Mesenchymal stem cell (in vitro differentiated cells and primary cell): Measurements from ENCODE around the gene ACTR8.

Source experiments
- DNase-seq: peaks from one replicate; pipeline ENCODE4 v3.0.0-alpha.2; 2013
- H2AFZ ChIP-seq: one replicate; pipeline ENCODE4 v1.6.1; 2013; ENCODE audit warnings: low read depth, mild to moderate bottlenecking, control low read depth, inconsistent platforms, low read length, moderate library complexity
- H2AK5ac ChIP-seq: 2 replicates; pipeline ENCODE4 v1.6.1; 2013; ENCODE audit warnings: low read length, moderate library complexity, mild to moderate bottlenecking, inconsistent platforms; ENCODE audit not compliant: severe bottlenecking
- H2BK120ac ChIP-seq: one replicate; pipeline ENCODE4 v1.6.1; 2013; ENCODE audit warnings: low read depth, mild to moderate bottlenecking, inconsistent platforms, low read length, moderate library complexity
- H2BK12ac ChIP-seq, 2 experiments: one replicate each; pipeline ENCODE4 v1.6.1; 2013; ENCODE audit warnings: inconsistent platforms in 2 of 2, low read length in 2 of 2, mild to moderate bottlenecking in 2 of 2, moderate library complexity in 2 of 2, control low read depth in 1 of 2
- H2BK15ac ChIP-seq: one replicate; pipeline ENCODE4 v1.6.1; 2013; ENCODE audit warnings: mild to moderate bottlenecking, low read depth, inconsistent platforms; ENCODE audit not compliant: poor library complexity, severe bottlenecking
- H2BK5ac ChIP-seq: 2 replicates; pipeline ENCODE4 v1.6.1; 2013; ENCODE audit warnings: low read depth, mild to moderate bottlenecking, low read length, control low read depth, inconsistent platforms; ENCODE audit not compliant: poor library complexity, severe bottlenecking
- H3K14ac ChIP-seq, 2 experiments: one replicate each; pipeline ENCODE4 v1.6.1; 2013; ENCODE audit warnings: inconsistent platforms in 2 of 2, low read length in 2 of 2, control low read depth in 1 of 2, mild to moderate bottlenecking in 1 of 2, moderate library complexity in 1 of 2
- H3K18ac ChIP-seq, 2 experiments: one replicate each; pipeline ENCODE4 v1.6.1; 2013; ENCODE audit warnings: inconsistent platforms in 2 of 2, low read length in 2 of 2, control low read depth in 1 of 2, low read depth in 1 of 2, mild to moderate bottlenecking in 1 of 2
- H3K23ac ChIP-seq, 2 experiments: one replicate each; pipeline ENCODE4 v1.6.1; 2013; ENCODE audit warnings: inconsistent platforms in 2 of 2, low read length in 2 of 2, mild to moderate bottlenecking in 2 of 2, moderate library complexity in 2 of 2, control low read depth in 1 of 2
- H3K27ac ChIP-seq: 2 replicates; pipeline ENCODE4 v1.5.1; 2013; ENCODE audit warnings: mild to moderate bottlenecking, moderate library complexity, low read length, control low read depth, inconsistent platforms; ENCODE audit not compliant: poor library complexity, severe bottlenecking
- H3K27me3 ChIP-seq, 2 experiments: 2 replicates each; pipeline versions ENCODE4 v1.6.1 to v1.7.0; 2013; ENCODE audit warnings: low read length in 2 of 2, mild to moderate bottlenecking in 2 of 2, moderate library complexity in 2 of 2, control low read depth in 1 of 2, inconsistent platforms in 1 of 2; ENCODE audit not compliant: control insufficient read depth in 1 of 2, insufficient read depth in 1 of 2
- H3K36me3 ChIP-seq, 2 experiments: 2 replicates each; pipeline versions ENCODE4 v1.6.1 to v1.7.0; 2013; ENCODE audit warnings: low read length in 2 of 2, control low read depth in 1 of 2, inconsistent platforms in 1 of 2, low read depth in 1 of 2, mild to moderate bottlenecking in 1 of 2; ENCODE audit not compliant: insufficient read depth in 2 of 2, control insufficient read depth in 1 of 2
- H3K4ac ChIP-seq, 2 experiments: one replicate each; pipeline ENCODE4 v1.6.1; 2013; ENCODE audit warnings: inconsistent platforms in 2 of 2, low read length in 2 of 2, mild to moderate bottlenecking in 2 of 2, moderate library complexity in 2 of 2, control low read depth in 1 of 2, low read depth in 1 of 2
- H3K4me1 ChIP-seq: 2 replicates; pipeline ENCODE4 v1.6.1; 2013; ENCODE audit warnings: low read depth, low read length, control low read depth; ENCODE audit not compliant: control insufficient read depth, insufficient read depth
- H3K4me2 ChIP-seq: 2 replicates; pipeline ENCODE4 v1.6.1; 2013; ENCODE audit warnings: low read length, mild to moderate bottlenecking, inconsistent platforms; ENCODE audit not compliant: poor library complexity, severe bottlenecking
- H3K4me3 ChIP-seq, 2 experiments: 2 replicates each; pipeline versions ENCODE4 v1.5.1 to v1.7.0; 2013; ENCODE audit warnings: low read length in 2 of 2, mild to moderate bottlenecking in 2 of 2, control low read depth in 1 of 2, low read depth in 1 of 2; ENCODE audit not compliant: insufficient read depth in 1 of 2
- H3K79me1 ChIP-seq: replicated peaks from 2 replicates; pipeline ENCODE4 v1.6.1; 2013; ENCODE audit warnings: mild to moderate bottlenecking, control low read depth, low read length, inconsistent platforms; ENCODE audit not compliant: poor library complexity, severe bottlenecking
- H3K9ac ChIP-seq: 2 replicates; pipeline ENCODE4 v1.7.0; 2013; ENCODE audit warnings: mild to moderate bottlenecking, low read length, moderate library complexity
- H3K9me3 ChIP-seq: 2 replicates; pipeline ENCODE4 v1.7.0; 2013; ENCODE audit warnings: mild to moderate bottlenecking, low read length; ENCODE audit not compliant: control insufficient read depth
- H4K8ac ChIP-seq: one replicate; pipeline ENCODE4 v1.6.1; 2013; ENCODE audit warnings: inconsistent platforms, mild to moderate bottlenecking, low read length, moderate library complexity
- H4K91ac ChIP-seq: one replicate; pipeline ENCODE4 v1.6.1; 2013; ENCODE audit warnings: mild to moderate bottlenecking, low read length, inconsistent platforms
- WGBS: methylation state at CpG from one replicate; pipeline ENCODE4 v1.1.7; 2013; ENCODE audit warnings: mixed read lengths; 5-methylcytosine and 5-hydroxymethylcytosine counted together

ACTR8 gene

DNA sequence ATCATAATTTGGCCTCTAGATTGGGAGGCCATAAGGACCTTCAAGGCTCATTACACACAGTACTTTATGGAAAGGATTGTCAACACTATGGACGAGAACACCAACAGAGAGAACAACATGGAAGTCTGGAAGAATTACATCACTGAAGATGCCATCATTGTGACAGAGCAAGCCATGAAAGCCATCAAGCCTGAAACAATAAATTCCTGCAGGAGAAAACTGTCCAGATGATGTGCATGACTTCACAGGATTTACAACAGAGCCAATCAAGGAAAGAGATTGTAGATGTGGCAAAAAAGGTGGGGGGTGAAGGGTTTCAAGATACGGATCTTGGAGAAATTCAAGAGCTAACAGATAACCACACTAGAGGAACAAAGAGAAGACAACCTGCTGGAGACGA lies 19.7 kb downstream of the ACTR8 start:
- Histone ChIP-seq H2AFZ (no peak overlapping the region), H3K27me3 (no peaks in the 10 kb centered on the region), H3K14ac (no peak overlapping the region), H2AK5ac (no peak overlapping the region), H3K79me1 (peaks cover 6% of the 10 kb centered on the region), H4K91ac (no peak overlapping the region), H4K8ac (no peak overlapping the region), H3K18ac (no peak overlapping the region), H3K36me3 (peaks cover 25 to 72% of the 10 kb centered on the region in 2 experiments), H3K4me3 (no peak overlapping the region), H2BK120ac (no peak overlapping the region), H2BK15ac (no peak overlapping the region), H3K4me1 (peaks cover 7% of the 10 kb centered on the region), H3K27ac (peak overlapping the region; percentile 25), H2BK5ac (no peak overlapping the region), H3K4me2 (no peak overlapping the region), H2BK12ac (no peak overlapping the region), H3K4ac (no peak overlapping the region), H3K23ac (no peak overlapping the region), H3K9ac (no peak overlapping the region), H3K9me3 (no peaks in the 10 kb centered on the region)
- 96% methylated on average over 3 of the region's 3 CpGs for WGBS
- no peak for DNase-seq

DNA sequence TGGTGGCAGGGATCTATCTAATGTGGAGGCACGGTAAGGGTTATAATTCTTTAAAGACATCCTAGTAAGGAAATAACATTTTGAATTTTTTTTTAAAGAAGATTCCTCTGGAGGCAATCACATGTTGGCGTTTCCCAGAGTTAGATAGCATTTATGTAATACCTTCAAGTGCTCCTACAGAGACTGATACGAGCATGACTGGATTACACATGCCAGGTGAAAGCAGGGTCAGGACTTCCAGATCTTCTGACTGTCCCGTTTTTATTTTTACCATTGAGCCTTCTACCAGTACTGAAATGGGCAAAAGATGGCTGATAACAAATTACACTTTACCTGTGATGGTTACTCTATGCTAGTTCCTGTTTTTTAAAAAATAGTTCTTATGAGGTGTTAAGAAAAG lies 21.8 kb downstream of the ACTR8 start:
- Histone ChIP-seq H3K27ac (no peak overlapping the region), H2BK15ac (no peak overlapping the region), H3K27me3 (no peaks in the 10 kb centered on the region), H3K14ac (no peak overlapping the region), H3K4me3 (no peak overlapping the region), H4K8ac (no peak overlapping the region), H3K79me1 (peaks cover 3% of the 10 kb centered on the region), H3K4me1 (peaks cover 8% of the 10 kb centered on the region), H3K9ac (no peak overlapping the region), H3K4me2 (no peak overlapping the region), H2BK120ac (no peak overlapping the region), H4K91ac (no peak overlapping the region), H3K4ac (no peak overlapping the region), H3K18ac (no peak overlapping the region), H2AK5ac (no peak overlapping the region), H2BK5ac (no peak overlapping the region), H3K36me3 (peaks cover 21 to 53% of the 10 kb centered on the region in 2 experiments), H3K23ac (no peak overlapping the region), H2BK12ac (no peak overlapping the region), H3K9me3 (no peaks in the 10 kb centered on the region), H2AFZ (no peak overlapping the region)
- WGBS: 100% methylated on average over 2 of the region's 4 CpGs
- no peak for DNase-seq

DNA sequence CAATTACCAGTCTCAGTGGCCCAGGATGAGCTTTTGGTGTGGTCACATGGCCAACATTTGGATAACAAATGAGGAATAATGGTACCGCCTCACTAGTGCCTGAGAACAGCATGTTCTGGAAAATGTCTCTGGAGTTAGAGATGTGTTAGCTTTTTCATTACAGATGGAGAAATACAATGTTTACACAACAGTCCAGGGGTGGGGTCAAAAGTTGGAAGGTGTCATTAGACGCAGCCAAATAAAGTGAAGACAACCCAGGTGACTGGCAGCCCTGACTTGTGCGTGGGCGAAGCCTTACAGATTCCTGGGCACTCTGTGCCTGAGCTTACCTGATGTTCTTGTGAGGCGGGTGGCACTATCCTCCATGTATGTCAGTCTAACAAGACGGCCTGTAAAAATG lies 22.8 kb downstream of the ACTR8 start:
- 96% methylated on average over 4 of the region's 6 CpGs for WGBS
- no peak overlapping the region for H3K4ac ChIP-seq
- no peak overlapping the region for H2BK15ac ChIP-seq
- DNase-seq: no peak
- H3K18ac ChIP-seq: no peak overlapping the region
- H3K4me3 ChIP-seq: no peak overlapping the region
- no peak overlapping the region for H4K8ac ChIP-seq
- no peak overlapping the region for H3K9ac ChIP-seq
- no peaks in the 10 kb centered on the region for H3K79me1 ChIP-seq
- no peak overlapping the region for H2BK120ac ChIP-seq
- H3K9me3 ChIP-seq: no peaks in the 10 kb centered on the region
- no peak overlapping the region for H2BK12ac ChIP-seq
- H3K27ac ChIP-seq: no peak overlapping the region
- no peak overlapping the region for H2AFZ ChIP-seq
- H3K14ac ChIP-seq: no peak overlapping the region
- peaks cover 14 to 45% of the 10 kb centered on the region in 2 experiments for H3K36me3 ChIP-seq
- H2AK5ac ChIP-seq: no peak overlapping the region
- H2BK5ac ChIP-seq: no peak overlapping the region
- H3K23ac ChIP-seq: no peak overlapping the region
- H4K91ac ChIP-seq: no peak overlapping the region
- no peak overlapping the region for H3K4me2 ChIP-seq
- H3K4me1 ChIP-seq: peaks cover 8% of the 10 kb centered on the region
- H3K27me3 ChIP-seq: no peaks in the 10 kb centered on the region

DNA sequence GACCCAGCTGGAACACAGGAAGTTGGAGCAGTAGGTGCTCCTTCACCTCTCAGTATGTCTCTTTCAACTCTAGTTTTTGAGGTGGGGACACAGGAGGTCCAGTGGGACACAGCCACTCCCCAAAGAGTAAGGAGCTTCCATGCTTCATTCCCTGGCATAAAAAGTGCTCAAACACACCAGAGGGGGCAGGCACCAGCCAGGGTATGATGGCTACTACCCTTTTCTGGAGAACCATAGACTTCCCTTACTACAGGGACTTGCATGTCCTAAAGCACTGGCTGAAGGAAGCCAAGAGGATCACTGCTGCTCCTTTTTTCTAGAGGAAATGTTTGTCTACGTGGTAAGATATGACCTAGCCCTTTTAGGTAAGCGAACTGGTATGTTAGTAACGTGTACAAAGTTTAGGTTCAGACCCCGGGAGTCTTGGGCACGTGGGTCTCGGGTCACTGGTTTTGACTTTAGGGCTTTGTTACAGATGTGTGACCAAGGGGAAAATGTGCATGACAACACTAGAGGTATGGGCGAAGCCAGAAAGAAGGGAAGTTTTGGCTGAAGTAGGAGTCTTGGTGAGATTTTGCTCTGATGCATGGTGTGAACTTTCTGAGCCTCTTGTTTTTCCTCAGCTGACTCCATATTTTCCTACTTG lies 23.7 kb downstream of the ACTR8 start:
- peak overlapping the region; percentile 40 for H3K27ac ChIP-seq
- no peak overlapping the region for H3K23ac ChIP-seq
- H3K27me3 ChIP-seq: no peaks in the 10 kb centered on the region
- no peak overlapping the region for H4K8ac ChIP-seq
- no peak overlapping the region for H3K4ac ChIP-seq
- no peak overlapping the region for H3K4me3 ChIP-seq
- no peak overlapping the region for H3K9ac ChIP-seq
- H3K18ac ChIP-seq: no peak overlapping the region
- peak overlapping the region; percentile 26 for H2BK5ac ChIP-seq
- no peaks in the 10 kb centered on the region for H3K79me1 ChIP-seq
- peak overlapping the region; percentile 8 for H3K4me2 ChIP-seq
- no peak overlapping the region for H3K14ac ChIP-seq
- H3K36me3 ChIP-seq: peaks cover 9 to 37% of the 10 kb centered on the region in 2 experiments
- no peaks in the 10 kb centered on the region for H3K9me3 ChIP-seq
- H2BK12ac ChIP-seq: no peak overlapping the region
- H2AK5ac ChIP-seq: no peak overlapping the region
- no peak overlapping the region for H2AFZ ChIP-seq
- 83% methylated on average over 7 of the region's 7 CpGs for WGBS
- no peak overlapping the region for H2BK15ac ChIP-seq
- no peak overlapping the region for H2BK120ac ChIP-seq
- DNase-seq: no peak
- H4K91ac ChIP-seq: no peak overlapping the region
- H3K4me1 ChIP-seq: peaks cover 8% of the 10 kb centered on the region
